GM18868 (cell line): ENCODE data around the gene CD47.

Experiments
- ATAC-seq: cut with Tn5 transposase; IDR thresholded peaks from one replicate; pipeline ENCODE4 v1.9.1; 2021; ENCODE audit warnings: mild to moderate bottlenecking, moderate library complexity; ENCODE audit not compliant: unreplicated experiment

The CD47 gene

DNA sequence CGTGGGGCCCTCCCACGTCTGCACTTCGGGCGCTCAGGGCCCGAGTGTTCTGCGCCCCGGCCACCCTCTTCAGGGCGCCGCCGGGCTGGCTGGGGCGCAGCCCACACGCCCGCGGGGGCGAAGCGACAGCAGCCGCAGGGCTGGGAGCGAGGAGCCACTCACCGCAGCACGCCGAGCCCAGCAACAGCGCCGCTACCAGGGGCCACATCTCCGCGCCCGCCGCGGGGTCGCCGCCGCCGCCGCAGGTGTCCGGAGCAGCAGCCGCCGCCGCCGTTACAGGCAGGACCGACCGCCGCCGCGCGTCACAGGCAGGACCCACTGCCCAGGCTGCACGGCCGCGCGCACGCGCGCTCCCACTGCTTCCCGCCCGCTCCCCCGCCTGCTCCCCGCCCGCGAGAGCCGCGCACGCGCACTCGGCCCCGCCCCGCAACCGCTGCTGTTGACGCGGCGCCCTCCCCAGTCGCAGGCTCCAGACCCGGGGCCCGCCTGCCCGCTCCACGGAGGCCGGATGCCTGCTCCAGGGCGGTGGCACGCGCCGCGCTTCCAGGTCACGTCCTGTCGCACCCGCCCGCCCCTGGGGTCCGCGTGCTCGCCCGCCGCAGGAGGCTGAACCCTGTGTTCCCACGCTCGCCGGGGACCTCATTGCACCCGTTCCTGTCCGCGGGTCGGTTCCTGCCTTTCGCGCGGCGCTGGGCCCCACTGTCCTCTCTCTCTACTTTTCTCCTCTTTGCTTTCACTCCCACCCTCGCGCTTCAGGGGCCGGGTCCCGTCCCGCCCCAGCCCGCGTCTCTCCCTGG lies at the start of gene CD47:
CD47 (minus strand) TSS at position 331 of the 797 bp plus-strand sequence; CDS start at position 208, 123 bp downstream.
- peak; percentile 62 for ATAC-seq

DNA sequence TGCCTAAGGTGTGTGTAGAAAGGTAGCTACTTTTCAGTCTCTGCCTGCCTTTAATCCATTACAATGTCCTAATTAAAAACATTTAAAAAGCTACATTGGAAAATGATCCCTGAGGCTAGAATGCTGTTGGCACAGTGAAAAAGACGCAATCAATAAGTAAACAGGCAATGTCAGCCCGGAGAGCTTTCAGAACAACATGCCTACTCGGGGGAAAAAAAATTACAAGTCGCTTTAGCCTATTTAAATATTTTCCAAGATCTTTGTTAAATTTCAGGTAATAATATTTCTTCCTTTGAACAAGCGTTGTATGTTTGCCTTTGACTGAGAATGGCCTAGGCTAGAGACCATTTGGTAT lies 46.6 kb upstream of the CD47 start:
- ATAC-seq: no peak

DNA sequence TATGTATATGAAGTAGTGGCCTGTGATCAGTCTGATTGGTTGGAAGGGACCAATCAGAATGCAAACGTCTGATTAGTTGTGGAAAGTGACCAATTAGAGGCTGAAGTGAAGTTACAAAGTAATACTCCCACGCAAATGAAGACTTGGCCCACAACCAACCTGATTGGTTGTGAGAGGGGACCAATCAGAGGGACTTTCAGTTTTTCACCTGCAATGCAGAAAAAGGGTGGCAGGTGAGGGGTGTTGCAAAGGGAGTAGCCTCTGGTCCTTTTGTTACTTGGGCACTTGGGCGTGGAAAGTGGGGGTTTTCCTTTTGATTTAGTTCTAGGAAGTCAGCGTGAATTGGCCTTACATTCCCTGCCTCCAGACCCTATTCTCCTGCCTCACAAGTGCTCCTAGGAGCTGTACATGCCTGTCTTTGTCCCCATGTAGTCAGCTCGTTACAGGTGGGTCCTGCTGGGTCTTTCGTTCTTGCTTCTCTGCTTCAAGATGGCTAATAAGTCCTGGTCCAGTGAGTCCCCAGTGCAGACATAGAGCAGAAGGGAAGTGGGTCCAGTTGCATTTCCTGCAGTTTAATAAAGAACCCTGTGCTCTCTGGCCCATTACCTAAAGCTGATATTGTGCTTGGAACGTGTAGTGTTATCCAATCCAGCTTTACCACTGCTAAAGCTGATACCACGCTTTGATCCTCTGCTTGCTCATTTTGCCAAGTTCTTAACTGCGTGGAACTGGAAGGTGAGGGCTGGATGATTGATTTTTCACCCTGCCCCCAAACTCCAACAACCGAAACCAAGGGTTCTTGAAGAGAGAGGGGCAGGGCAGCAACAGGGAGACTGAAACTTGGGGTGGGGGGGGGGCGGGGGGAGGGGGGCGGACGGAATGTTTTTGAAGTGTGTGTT lies 46.0 kb upstream of the CD47 start:
- ATAC-seq: no peak

DNA sequence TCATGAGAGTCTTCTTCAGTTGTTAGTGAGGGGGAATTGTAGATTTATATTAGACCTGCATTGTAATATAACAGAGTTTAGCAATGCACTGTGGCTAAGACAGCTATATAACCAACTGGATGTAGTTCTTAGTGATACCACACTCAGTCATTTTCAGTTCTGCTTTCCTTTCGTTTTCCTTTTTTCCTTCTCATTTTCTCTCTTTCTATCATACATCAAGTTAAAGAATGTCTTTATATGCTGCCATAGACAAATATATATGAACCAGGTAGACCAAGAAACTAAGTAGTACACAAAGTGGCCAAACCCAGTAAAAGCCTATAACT lies 43.7 kb upstream of the CD47 start:
- peak; percentile 49 for ATAC-seq

DNA sequence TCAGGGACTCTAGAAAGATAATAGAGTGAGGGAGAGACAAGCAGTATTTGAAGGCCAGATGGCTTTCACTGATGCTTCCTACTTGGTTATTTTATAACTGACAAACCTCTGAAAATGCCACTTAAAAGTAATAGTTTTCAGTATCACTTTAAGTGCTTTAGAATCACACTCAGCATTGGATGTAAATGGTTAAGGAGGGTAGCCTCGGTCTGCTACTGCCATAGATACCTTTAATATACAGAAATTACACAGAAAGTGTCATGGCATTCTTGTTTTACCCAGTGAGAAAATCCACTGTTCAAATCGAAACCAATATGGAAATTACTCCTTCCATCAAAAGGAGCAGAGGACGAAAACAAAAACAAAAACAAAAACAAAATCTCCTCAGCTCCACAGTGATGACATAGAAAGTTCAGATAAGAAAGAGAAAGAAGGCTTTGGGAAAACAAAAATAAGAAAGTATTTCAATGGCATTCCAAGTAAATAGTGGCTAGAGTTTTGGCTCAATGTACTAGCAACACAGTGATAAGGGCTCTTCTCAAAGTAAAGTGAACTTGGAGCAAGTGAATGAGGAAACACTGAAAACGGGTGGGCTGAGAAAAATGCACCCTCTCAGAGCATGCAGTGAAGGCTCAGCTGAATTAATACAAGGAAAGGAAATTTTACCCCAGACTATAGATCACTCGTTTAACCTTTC lies 43.2 kb upstream of the CD47 start:
- ATAC-seq: peak; percentile 17

DNA sequence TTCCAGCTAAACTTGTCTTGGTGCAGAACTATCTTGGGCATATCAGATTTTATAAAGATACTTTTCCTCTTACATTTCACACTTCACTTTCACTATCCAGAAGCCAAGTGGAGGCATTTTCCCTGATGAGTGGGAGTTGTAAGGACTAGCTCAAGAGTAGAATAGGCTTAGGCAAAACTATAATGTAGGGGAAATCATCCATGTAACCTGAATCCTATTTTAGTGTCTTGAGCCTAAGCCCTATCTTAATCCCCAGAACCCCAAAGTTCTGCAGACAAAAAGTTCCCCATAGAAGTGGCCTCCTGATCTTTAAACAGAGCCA lies 42.2 kb upstream of the CD47 start:
- ATAC-seq: no peak

- ATAC-seq: no peak
Measured at GRCh38 chr3:108131475-108132134, 40.8 kb upstream of the CD47 start.

- ATAC-seq: peak; percentile 17
Measured at GRCh38 chr3:108130701-108131474, 40.1 kb upstream of the CD47 start.

- ATAC-seq: peak; percentile 15
Measured at GRCh38 chr3:108130236-108130635, 39.4 kb upstream of the CD47 start.

DNA sequence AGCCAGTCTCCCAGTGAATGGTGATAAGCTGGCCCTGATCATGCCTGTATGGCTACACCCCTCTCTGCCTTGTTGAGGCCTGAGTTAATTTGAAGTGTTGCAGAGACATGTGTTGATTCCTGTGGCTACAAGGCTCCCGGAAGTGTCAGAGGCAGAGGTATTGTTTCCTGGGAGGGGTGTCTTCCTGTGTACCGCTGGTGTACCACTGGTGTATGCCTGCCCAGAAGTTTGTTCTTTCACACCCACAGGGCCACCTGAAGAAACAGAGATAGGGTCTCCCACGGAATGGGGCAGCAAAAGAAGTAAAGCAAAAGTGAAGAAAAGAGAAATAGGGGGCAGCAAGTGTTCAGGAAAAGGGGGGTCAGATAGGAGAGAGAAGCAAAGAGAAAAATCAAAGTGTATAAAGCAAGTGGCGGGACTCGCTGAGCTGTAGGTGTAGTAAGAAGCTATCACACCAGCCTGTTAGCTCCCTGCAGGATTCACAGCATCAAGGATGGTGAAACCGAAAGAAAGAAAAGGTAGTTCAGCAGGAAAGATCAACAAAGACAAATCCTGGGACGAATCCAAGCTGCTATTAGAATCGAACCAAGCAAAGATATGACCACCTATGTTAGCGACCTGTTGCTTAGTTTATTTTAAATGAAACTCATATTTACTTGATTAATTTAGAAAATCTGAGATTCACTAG lies 36.6 kb upstream of the CD47 start:
- ATAC-seq: no peak

GRCh38 chr3:108126348-108126747 lies 35.5 kb upstream of the CD47 start:
- no peak for ATAC-seq

DNA sequence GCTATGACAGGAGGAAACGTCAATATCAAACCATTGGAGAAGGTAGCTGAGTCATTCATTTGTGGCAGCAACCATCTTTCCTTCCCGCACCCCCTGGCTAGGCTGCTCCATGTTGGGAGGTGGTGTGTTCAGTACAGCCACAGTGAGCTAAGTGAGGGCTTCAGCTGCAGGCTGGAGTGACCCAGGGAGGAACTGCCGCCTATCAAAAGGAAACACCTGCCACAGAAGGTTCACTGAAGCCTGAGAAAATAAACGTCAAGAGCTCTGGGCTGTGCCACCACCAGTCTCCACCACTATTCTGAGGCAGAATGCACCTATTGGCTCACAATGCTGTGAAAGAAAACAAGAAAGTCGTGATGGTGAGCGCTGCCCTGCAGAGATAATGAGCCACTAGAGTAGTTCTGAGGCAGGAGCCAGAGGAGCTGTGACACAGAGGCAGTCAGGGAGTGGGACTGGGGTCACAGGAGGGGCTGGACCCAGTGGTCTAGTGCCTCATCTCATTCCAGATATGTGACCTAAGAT lies 34.8 kb upstream of the CD47 start:
- peak; percentile 41 for ATAC-seq

- no peak for ATAC-seq
Measured at GRCh38 chr3:108125153-108125543, 34.3 kb upstream of the CD47 start.

- peak; percentile 80 for ATAC-seq
Measured at GRCh38 chr3:108124337-108125152, 33.7 kb upstream of the CD47 start.

DNA sequence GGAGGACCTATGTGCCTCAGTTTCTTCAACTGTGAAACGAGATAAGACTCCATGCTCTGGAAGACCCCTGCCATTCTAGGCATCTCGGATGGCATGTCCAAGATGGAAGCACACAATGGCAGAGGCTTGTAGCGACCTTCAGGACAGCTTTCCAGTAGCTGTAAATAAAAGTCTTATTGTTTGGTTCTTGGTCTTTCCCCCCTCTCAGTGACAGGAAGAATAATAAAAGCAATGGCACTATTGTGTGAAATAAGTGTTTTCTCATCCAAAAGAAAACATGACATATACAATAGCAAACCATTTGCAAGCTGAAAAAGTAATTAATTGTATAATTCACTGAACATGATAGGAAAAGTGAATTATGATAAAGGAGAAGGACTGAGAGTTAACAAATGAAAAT lies 32.5 kb upstream of the CD47 start:
- ATAC-seq: no peak

DNA sequence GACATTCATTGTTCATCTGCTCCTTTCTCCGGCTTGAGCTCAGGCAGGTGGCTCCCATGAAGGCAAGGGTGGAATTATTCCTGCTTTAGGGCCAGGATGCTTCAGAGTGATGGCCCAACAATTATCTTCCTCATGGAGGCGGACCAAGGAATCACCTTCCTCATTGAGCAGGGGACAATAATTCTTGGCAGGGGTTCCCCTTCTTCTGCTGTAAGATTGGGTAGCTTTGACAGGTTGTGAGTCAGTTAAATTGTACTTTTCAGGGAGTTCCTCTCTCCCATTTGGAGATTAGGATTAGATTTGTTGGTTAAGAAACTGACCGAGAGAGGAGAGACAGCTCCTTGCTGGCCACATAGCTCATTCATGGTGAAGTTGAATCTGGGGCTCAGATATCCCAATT lies 31.4 kb upstream of the CD47 start:
- ATAC-seq: no peak

DNA sequence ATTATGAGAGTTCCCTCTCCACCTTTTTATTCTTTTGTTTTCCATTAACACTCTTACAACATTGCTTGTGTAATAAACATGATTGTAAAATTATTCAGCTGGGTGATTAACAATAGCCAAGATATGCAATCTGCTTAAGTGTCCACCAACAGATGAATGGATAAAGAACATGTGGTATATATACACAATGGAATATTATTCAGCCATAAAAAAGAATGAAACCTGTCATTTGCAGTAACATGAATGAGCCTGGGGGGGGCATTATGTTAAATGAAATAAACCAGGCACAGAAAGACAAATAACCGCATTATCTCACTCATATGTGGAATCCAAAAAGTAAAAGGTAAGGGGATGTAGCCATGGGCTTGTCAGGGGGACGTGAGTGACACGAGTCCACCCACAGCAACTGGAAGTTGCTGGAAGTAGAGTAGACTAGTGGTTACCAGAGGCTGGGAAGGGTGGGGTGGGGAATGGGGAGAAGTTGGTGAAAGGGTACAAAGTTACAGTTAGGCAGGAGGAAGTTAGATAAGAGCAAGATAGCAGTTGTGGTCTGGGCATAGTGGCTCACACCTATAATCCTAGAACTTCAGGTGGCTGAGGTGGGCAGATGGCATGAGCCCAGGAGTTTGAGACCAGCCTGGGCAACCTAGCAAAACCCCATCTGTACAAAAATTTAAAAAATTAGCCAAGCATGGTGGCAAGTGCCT lies 28.7 kb upstream of the CD47 start:
- ATAC-seq: no peak
